Fibroblast of the aortic adventitia (primary cell): ENCODE data around the gene PSAP. TPM values are rescaled to one million over a fixed set of nuclear protein-coding genes. Genes with fewer than 3 reads are reported as not detected.
A peak's percentile ranks its signal among the peaks of the same experiment; 100 is the strongest.
"Not testable (repeated sequence)": the region's sequence is repeated elsewhere in the genome, so short reads cannot be mapped to it uniquely, and the experiment has no call there.

Experiments used
- DNase-seq: peaks from one replicate; pipeline ENCODE4 v3.0.0-alpha.2; 2010; ENCODE audit warnings: low read depth
- H3K4me3 ChIP-seq: 2 replicates; pipeline ENCODE4 v1.5.1; 2011; ENCODE audit warnings: low read depth, mild to moderate bottlenecking, control low read depth, low read length, moderate library complexity
- total RNA-seq: library from RNA; depleted of rRNA; stranded (reverse); fragments of >200 nt; gene quantifications from 2 replicates; pipeline ENCODE4 v1.2.3, GENCODE V29; 2012; ENCODE audit warnings: low replicate concordance
- TF ChIP-seq, protein P1 (sequence below): IDR thresholded peaks from 2 replicates; pipeline ENCODE4 v1.5.1; 2011; ENCODE audit warnings: mild to moderate bottlenecking, low read length, control low read depth, inconsistent platforms; ENCODE audit not compliant: insufficient read depth

Gene PSAP
- 615 and 2,167 TPM in 2 replicates for total RNA-seq

DNA sequence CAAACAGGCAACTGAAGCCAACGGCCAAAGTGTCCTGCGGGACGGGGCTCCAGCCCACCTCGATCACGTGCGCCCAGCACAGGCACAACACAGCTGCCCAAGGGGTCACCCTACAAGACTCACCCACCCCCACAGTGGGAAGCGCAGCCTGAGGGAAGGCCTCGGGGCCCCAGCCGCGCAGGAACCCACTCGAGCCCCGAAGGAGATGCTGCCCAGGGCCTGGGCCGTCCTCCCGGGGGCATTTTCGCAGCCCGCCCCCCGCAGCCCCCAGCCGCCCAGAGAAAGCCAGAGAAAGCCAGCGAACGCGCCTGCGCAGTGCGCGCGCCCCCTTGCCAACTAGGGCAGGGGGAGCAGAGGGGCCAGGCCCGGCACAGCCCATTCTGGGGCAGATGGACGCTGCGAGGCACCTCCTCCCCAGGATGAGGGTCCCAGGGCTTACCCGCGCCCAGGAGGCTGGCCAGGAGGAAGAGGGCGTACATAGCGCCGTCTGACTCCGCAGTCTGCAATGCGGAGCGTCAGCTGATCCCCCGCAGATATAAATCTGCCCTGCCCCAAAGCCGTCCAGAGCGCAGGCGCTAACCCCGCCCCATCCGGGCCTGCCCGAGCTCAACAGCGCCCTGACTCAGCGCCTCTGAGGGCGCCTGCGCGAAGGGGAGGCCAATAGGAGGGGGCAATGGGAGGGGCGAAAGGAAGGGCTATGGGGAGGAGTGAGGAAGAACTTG is at the start of gene PSAP:
Gene PSAP (minus strand): TSS at position 509 of the 722 bp plus-strand sequence. CDS start 30 bp downstream, at position 479.
- TF ChIP-seq, protein P1, sequence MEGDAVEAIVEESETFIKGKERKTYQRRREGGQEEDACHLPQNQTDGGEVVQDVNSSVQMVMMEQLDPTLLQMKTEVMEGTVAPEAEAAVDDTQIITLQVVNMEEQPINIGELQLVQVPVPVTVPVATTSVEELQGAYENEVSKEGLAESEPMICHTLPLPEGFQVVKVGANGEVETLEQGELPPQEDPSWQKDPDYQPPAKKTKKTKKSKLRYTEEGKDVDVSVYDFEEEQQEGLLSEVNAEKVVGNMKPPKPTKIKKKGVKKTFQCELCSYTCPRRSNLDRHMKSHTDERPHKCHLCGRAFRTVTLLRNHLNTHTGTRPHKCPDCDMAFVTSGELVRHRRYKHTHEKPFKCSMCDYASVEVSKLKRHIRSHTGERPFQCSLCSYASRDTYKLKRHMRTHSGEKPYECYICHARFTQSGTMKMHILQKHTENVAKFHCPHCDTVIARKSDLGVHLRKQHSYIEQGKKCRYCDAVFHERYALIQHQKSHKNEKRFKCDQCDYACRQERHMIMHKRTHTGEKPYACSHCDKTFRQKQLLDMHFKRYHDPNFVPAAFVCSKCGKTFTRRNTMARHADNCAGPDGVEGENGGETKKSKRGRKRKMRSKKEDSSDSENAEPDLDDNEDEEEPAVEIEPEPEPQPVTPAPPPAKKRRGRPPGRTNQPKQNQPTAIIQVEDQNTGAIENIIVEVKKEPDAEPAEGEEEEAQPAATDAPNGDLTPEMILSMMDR = no peak

DNA sequence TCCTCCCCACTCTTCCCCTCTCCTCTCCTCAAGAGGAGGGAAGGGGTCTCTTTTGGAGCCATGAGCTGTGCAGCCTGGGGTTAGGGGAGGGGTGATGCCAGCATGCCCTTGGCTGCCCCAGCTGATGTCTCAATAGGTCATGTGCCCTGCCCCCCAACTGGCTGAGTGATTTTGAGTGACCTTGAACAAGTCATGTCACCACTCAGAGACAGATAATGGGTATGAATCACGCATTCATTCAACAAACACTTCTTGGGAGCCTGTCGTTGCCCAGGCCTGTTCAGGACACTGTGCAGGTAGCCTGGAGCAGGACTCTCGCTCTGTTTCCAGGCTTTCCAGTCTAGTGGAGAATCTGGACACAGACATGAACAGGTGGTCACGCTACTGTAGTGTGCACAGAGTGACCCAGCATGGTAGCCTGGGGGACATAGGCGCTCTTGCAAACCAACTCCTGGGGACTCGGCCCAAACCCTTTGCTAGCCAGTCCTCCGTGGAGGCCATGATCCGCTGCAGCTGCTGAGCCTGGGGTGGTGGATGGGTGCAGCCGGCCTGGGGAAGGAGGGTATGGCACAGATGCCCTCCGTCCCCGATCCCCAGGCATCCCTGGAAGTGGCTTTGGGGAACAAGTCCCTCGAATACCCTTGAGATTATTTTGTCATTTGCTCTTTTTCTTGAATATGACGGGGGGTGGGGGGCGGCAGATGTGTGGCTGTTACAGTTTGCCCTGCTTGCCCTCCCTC is 49.6 kb upstream of the PSAP start:
- TF ChIP-seq, protein P1 = no peak
- no peak overlapping the region for H3K4me3 ChIP-seq
- DNase-seq = no peak

More for the DNA sequence above, at the start of gene PSAP:
- DNase-seq = peak; percentile 97
- H3K4me3 ChIP-seq = peak within 1 kb of the TSS; percentile 100

DNA sequence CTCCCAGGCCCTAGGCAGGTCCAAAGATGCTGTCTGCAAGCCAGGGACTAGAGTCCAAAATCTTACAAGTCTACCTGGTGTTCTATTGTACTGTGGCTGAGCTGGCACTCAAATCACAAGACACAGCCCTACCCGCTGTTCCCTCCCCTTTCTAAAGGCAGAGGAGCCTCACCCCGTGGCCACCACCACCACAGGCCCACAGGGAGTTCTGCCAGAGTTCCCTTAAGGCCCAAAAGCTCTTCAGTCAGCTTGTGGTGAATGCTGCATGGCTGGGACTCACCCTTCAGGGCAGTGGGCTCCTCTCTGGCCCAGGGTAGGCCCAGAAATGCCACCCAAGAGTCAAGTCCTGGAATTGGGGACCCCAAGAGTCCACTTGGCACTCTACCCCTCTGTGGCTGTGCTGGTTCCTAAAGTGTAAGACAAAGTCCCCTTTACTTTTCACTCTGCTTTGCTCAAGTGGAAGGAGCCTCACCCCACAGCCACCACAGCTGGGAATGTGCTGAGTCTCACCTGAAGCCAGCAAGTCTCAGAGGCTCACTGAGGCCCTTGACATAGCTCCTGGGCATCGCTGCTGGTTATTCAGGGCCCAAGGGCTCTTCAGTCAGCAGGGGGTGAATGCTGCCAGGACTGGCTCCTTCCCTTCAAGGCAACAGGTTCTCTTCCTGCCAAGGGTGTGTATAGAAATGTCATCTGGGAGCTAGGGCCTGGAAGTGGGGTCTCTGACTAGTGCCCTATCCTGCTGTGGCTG is 48.8 kb upstream of the PSAP start:
- H3K4me3 ChIP-seq = no peak overlapping the region
- TF ChIP-seq, protein P1 = no peak

DNA sequence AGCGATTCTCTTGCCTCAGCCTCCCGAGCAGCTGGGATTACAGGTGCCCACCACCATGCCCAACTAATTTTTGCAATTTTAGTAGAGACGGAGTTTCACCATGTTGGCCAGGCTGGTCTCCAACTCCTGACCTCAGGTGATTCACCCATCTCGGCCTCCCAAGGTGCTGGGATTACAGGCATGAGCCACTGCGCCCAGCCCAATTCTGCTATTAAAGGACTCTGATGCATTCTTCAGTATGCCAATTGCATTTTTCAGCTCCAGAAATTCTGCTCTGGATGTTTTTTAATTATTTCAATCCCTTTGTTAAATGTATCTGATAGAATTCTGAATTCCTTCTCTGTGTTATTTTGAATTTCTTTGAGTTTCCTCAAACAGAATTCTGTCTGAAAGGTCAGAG is 47.3 kb upstream of the PSAP start:
- DNase-seq, H3K4me3 ChIP-seq: not testable (repeated sequence)

More for the DNA sequence above, 48.8 kb upstream of the PSAP start:
- no peak for DNase-seq

DNA sequence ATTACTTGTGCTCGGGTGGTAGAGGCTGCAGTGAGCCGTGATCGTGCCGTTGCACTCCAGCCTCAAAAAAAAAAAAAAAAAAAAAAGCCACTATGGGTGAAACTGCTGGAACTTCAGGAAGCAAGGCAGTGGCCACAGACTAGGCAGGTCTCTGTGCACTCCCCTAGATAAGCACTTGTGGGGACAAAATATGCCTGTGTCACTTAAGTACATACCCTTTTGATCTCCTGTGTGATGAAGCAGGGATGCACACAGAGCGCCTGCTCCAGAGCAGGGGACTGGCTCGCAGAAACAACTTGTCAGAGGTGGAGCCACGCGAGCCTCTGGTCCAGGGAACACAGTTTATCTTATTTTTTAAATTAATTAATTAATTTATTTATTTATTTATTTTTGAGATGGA is 42.9 kb upstream of the PSAP start:
- DNase-seq = no peak
- H3K4me3 ChIP-seq = no peak overlapping the region
- TF ChIP-seq, protein P1 = no peak

DNA sequence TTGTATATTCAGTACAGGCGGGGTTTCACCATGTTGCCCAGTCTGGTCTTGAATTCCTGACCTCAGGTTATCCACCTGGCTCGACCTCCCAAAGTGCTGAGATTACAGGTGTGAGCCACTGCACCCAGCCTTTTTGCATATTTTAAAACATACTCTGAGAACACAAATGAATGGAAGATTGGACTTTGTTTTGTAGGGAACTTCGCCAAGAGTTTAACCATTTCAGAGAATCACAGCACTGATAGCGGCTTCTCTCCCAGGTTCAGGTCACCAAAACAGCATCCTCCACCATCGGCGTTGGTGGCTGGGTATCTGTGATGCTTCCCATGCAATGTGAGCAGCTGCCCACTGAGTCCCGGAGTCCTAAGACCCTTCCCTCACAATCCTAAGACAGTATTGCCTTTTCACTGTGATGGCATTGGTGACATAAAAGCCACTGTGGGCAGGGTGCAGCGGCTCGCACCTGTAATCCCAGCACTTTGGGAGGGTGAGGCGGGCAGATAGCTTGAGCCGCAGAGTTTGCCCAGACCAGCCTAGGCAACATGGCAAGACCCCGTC is 42.3 kb upstream of the PSAP start:
- H3K4me3 ChIP-seq = no peak overlapping the region
- no peak for DNase-seq
- TF ChIP-seq, protein P1 = no peak
